IMR-90 (cell line): ENCODE results near the gene FAM193B. TPM values are rescaled to one million over a fixed set of nuclear protein-coding genes. Genes with fewer than 3 reads are reported as not detected.

Experiments
- ATAC-seq: fragments of 200-7000 bp; cut with Tn5 transposase; 2 replicates; pipeline ENCODE4 v1.9.1; 2020; ENCODE audit warnings: low read depth, mild to moderate bottlenecking, moderate library complexity
- BruUV-seq: library from RNA; stranded (reverse); fragments of 400-500 nt; replicated peaks from 2 replicates; lab custom pipeline; 2021; lab: Mats Ljungman, UMichigan
- CTCF ChIA-PET: fragments of 300-600 bp; formaldehyde crosslinking; extraction: SDS; loops from one replicate; lab custom pipeline; 2021; ENCODE audit warnings: antibody characterized with exemption; lab: Yijun Ruan, JAX
- POLR2A ChIA-PET: fragments of 300-600 bp; sonication (Branson Sonifier 250); formaldehyde crosslinking; loops from one replicate; lab custom pipeline; 2022; ENCODE audit warnings: antibody characterized with exemption; ENCODE audit not compliant: unreplicated experiment; lab: Charles Lee
- DNase-seq: peaks from one replicate; pipeline ENCODE4 v3.0.0; 2013
- H2AFZ ChIP-seq: replicated peaks from 2 replicates; pipeline ENCODE3; 2013; ENCODE audit warnings: low read length, mild to moderate bottlenecking; ENCODE audit not compliant: poor library complexity
- H2AK5ac ChIP-seq: 2 replicates; pipeline ENCODE4 v1.6.1; 2013; ENCODE audit warnings: low read depth, low read length, inconsistent platforms
- H2AK9ac ChIP-seq: replicated peaks from 2 replicates; pipeline ENCODE3; 2013; ENCODE audit warnings: mild to moderate bottlenecking, low read depth, low read length, moderate library complexity; ENCODE audit not compliant: poor library complexity
- H2BK120ac ChIP-seq: 2 replicates; pipeline ENCODE4 v1.6.1; 2013; ENCODE audit warnings: low read depth, low read length, inconsistent platforms
- H2BK15ac ChIP-seq: 3 replicates; pipeline ENCODE4 v1.6.1; 2013; ENCODE audit warnings: low read depth, low read length, inconsistent platforms
- H2BK20ac ChIP-seq: 2 replicates; pipeline ENCODE4 v1.6.1; 2013; ENCODE audit warnings: low read depth, mild to moderate bottlenecking, inconsistent platforms, low read length, moderate library complexity
- H2BK5ac ChIP-seq: 2 replicates; pipeline ENCODE4 v1.6.1; 2013; ENCODE audit warnings: mild to moderate bottlenecking, low read depth, low read length, inconsistent platforms; ENCODE audit not compliant: poor library complexity, severe bottlenecking
- H3K14ac ChIP-seq: replicated peaks from 2 replicates; pipeline ENCODE4 v1.6.1; 2013; ENCODE audit warnings: low read depth, low read length, inconsistent platforms
- H3K18ac ChIP-seq: 2 replicates; pipeline ENCODE4 v1.6.1; 2013; ENCODE audit warnings: low read depth, low read length, control low read depth
- H3K23ac ChIP-seq: 2 replicates; pipeline ENCODE4 v1.6.1; 2013; ENCODE audit warnings: low read depth, low read length, inconsistent platforms
- H3K27ac ChIP-seq: 2 replicates; pipeline ENCODE4 v1.5.1; 2013; ENCODE audit warnings: mild to moderate bottlenecking, control low read depth, low read length; ENCODE audit not compliant: insufficient read depth
- H3K27me3 ChIP-seq: 2 replicates; pipeline ENCODE4 v1.6.1; 2013; ENCODE audit warnings: low read length; ENCODE audit not compliant: control insufficient read depth, insufficient read depth
- H3K36me3 ChIP-seq: 2 replicates; pipeline ENCODE4 v1.6.1; 2013; ENCODE audit warnings: low read length, mixed read lengths; ENCODE audit not compliant: control insufficient read depth, insufficient read depth
- H3K4ac ChIP-seq: 2 replicates; pipeline ENCODE4 v1.6.1; 2013; ENCODE audit warnings: low read depth, low read length, inconsistent platforms
- H3K4me1 ChIP-seq: 2 replicates; pipeline ENCODE4 v1.6.1; 2013; ENCODE audit warnings: low read length, mixed read lengths; ENCODE audit not compliant: control insufficient read depth, insufficient read depth
- H3K4me2 ChIP-seq: 2 replicates; pipeline ENCODE4 v1.6.1; 2013; ENCODE audit warnings: low read depth, mild to moderate bottlenecking, control low read depth, low read length, moderate library complexity
- H3K4me3 ChIP-seq: 2 replicates; pipeline ENCODE4 v1.5.1; 2013; ENCODE audit warnings: low read depth, mild to moderate bottlenecking, control low read depth, low read length, moderate library complexity; ENCODE audit not compliant: insufficient read depth
- H3K56ac ChIP-seq: 2 replicates; pipeline ENCODE4 v1.6.1; 2013; ENCODE audit warnings: low read length, inconsistent platforms; ENCODE audit not compliant: insufficient read depth; ENCODE audit errors: extremely low read depth
- H3K79me1 ChIP-seq, 2 experiments: 2 replicates each; pipeline ENCODE4 v1.6.1; 2013; ENCODE audit warnings: low read length in 2 of 2, inconsistent platforms in 1 of 2, low read depth in 1 of 2
- H3K9ac ChIP-seq: 2 replicates; pipeline ENCODE4 v1.6.1; 2013; ENCODE audit warnings: low read depth, low read length, control low read depth
- H3K9me1 ChIP-seq: 2 replicates; pipeline ENCODE4 v1.6.1; 2013; ENCODE audit warnings: low read length, inconsistent platforms; ENCODE audit not compliant: insufficient read depth
- H3K9me3 ChIP-seq: 2 replicates; pipeline ENCODE4 v1.6.1; 2013; ENCODE audit warnings: low read length; ENCODE audit not compliant: control insufficient read depth, insufficient read depth
- H4K20me1 ChIP-seq: 2 replicates; pipeline ENCODE4 v1.6.1; 2013; ENCODE audit warnings: low read length, inconsistent platforms; ENCODE audit not compliant: insufficient read depth
- H4K5ac ChIP-seq: 2 replicates; pipeline ENCODE4 v1.6.1; 2013; ENCODE audit warnings: mild to moderate bottlenecking, low read depth, low read length, control low read depth
- H4K8ac ChIP-seq, 2 experiments: 2 replicates each; pipeline ENCODE4 v1.6.1; 2013; ENCODE audit warnings: low read depth in 2 of 2, low read length in 2 of 2, control low read depth in 1 of 2, inconsistent platforms in 1 of 2
- H4K91ac ChIP-seq: 2 replicates; pipeline ENCODE4 v1.6.1; 2013; ENCODE audit warnings: low read depth, low read length, inconsistent platforms; ENCODE audit not compliant: insufficient read depth
- MAFK ChIP-seq: IDR thresholded peaks from 2 replicates; pipeline ENCODE4 v1.6.1; 2012; ENCODE audit warnings: low read depth, low read length, improper control_type of control experiment
- MAZ ChIP-seq: IDR thresholded peaks from 2 replicates; pipeline ENCODE4 v1.6.1; 2012; ENCODE audit warnings: low read depth, mild to moderate bottlenecking, low read length, improper control_type of control experiment, moderate library complexity, borderline replicate concordance
- NFE2L2 ChIP-seq: fragments of 150-350 bp; IDR thresholded peaks from 2 replicates; pipeline ENCODE4 v1.6.1; 2016; ENCODE audit warnings: low read depth, mild to moderate bottlenecking, low read length
- RCOR1 ChIP-seq: IDR thresholded peaks from 2 replicates; pipeline ENCODE4 v1.6.1; 2012; ENCODE audit warnings: mild to moderate bottlenecking, low read length, improper control_type of control experiment; ENCODE audit not compliant: insufficient replicate concordance
- SMC3 ChIP-seq: fragments of 150-350 bp; IDR thresholded peaks from 2 replicates; pipeline ENCODE4 v1.6.1; 2016; ENCODE audit warnings: low read depth, mild to moderate bottlenecking, antibody characterized with exemption, low read length, moderate library complexity
- WGBS, 2 experiments: methylation state at CpG; one replicate each; pipeline versions ENCODE4 v1.1.5 to v1.1.7; 2013; ENCODE audit warnings: missing lambda C conversion rate in 2 of 2; ENCODE audit not compliant: insufficient read length in 1 of 2; ENCODE audit errors: extremely low coverage in 2 of 2; 5-methylcytosine and 5-hydroxymethylcytosine counted together
- dilution Hi-C: fragments of 300-500 bp; cut with HindIII; formaldehyde crosslinking; loops from one replicate; pipeline ENCODE4 v1.14.3; 2018; ENCODE audit warnings: low sequenced_read_pairs; ENCODE audit not compliant: unreplicated experiment
- in situ Hi-C: fragments of 300-500 bp; cut with MboI; formaldehyde crosslinking; loops from 3 replicates; pipeline ENCODE4 v1.14.3; 2019; ENCODE audit warnings: low sequenced_read_pairs, inconsistent platforms, mixed read lengths
- intact Hi-C: fragments of 100-400 bp; cut with micrococcal nuclease; formaldehyde crosslinking; loops from 2 replicates; pipeline ENCODE4 v1.10.0; 2022
- polyA plus RNA-seq, 3 experiments: library from polyadenylated mRNA; depleted of rRNA; stranded (reverse); fragments of >200 nt; gene quantifications; 2 replicates each; pipeline ENCODE4 v1.2.3, GENCODE V29; 2012; ENCODE audit warnings: low replicate concordance in 1 of 3
- total RNA-seq: library from RNA; depleted of rRNA; stranded (reverse); fragments of >200 nt; gene quantifications from 2 replicates; pipeline ENCODE4 v1.2.3, GENCODE V29; 2012
- TF ChIP-seq, protein P1 (sequence below): fragments of 150-350 bp; IDR thresholded peaks from 2 replicates; pipeline ENCODE4 v1.6.1; 2017; ENCODE audit warnings: mild to moderate bottlenecking, antibody characterized with exemption, low read length, low read depth
- TF ChIP-seq, protein P2 (sequence below): fragments of 150-350 bp; IDR thresholded peaks from 2 replicates; pipeline ENCODE4 v1.6.1; 2016; ENCODE audit warnings: low read depth, mild to moderate bottlenecking, low read length, moderate library complexity, borderline replicate concordance

The FAM193B gene
- total and polyA plus RNA-seq, 2 of the 4 experiments (the other 2 are of a cell fraction), result 9.5 to 52.2 TPM

DNA sequence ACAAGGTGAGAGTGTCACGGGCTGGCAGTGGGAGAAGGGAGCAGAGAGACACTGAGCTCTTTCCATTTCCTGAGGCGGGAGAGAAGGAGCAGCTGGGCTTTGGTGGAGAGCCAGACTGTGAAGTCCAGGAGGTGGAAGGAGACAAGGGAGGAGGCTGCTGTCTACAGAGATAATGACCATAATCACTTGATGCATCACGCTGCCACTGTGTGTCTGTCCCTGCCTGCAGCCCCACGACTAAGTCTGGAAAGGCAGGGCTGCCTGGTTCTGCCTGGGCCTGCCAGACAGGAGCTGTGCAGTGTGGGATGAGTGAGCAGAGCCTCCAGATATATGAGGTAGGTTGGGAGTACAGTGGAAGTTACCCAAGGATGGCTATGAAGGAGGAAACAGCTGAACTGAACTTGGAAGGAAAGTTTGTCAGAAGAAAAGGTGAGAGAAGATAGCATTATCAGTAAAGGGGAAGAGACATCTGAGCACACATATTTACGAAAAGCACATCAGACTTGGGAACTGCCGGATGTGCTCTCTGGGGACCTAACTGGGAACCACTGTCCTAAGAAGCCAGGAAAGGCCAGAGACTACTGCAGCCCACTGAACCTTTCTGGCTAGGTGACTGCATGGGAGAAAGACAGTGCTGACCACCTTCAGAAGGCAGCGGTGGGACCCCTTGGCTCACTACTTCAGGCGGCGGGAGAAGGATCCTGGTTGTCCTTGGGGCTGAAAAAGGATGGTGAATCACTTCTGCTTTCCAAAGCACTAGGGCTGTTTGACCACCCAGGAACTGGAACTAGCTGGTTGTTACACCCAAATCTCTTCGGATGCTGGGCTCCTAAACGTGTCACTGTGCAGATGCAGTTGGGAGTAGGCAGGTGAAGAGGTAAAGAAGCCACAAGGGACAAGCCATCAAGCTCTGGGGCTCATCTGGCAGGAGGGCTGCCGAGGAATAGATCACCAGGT is 24.8 kb downstream of the FAM193B start (continued):
- TF ChIP-seq, protein P1, sequence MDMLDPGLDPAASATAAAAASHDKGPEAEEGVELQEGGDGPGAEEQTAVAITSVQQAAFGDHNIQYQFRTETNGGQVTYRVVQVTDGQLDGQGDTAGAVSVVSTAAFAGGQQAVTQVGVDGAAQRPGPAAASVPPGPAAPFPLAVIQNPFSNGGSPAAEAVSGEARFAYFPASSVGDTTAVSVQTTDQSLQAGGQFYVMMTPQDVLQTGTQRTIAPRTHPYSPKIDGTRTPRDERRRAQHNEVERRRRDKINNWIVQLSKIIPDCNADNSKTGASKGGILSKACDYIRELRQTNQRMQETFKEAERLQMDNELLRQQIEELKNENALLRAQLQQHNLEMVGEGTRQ, result no peak

DNA sequence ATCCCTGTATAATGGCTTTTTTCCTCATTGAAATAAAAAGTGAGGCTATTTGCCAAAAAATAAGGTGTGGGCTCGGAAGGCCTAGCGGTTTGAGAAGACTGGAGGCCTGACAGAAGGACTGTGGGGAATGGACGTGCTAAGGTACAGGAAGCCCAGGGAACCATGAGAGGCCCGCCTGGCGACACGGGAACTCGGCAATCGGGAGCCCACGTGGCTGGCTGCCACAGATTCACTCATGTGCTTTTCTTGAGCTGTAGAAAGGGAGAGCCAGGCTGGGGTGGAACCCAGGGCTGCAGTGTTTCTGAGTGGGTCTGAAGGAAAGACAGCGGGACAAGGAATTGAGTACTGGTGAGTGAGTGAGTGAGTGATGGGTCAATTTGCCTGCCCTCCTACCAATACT is 25.7 kb downstream of the FAM193B start:
- Histone ChIP-seq H3K4me1 (no peaks in the 10 kb centered on the region), H4K5ac (no peak overlapping the region), H2AFZ (no peak overlapping the region), H2AK9ac (no peak overlapping the region), H3K4ac (no peak overlapping the region), H4K8ac (no peak overlapping the region), H3K56ac (no peak overlapping the region), H3K27ac (no peak overlapping the region), H3K9me1 (peaks cover 8% of the 10 kb centered on the region; the same call in 1 of the 2 replicates), H2AK5ac (no peak overlapping the region), H3K23ac (no peak overlapping the region), H3K79me1 (peaks cover 48 to 77% of the 10 kb centered on the region in 2 experiments), H3K9me3 (no peaks in the 10 kb centered on the region), H4K20me1 (peaks cover 20% of the 10 kb centered on the region), H3K14ac (no peak overlapping the region), H3K9ac (no peak overlapping the region), H2BK5ac (no peak overlapping the region), H3K36me3 (peaks cover 95% of the 10 kb centered on the region), H4K91ac (no peak overlapping the region), H3K4me2 (no peak overlapping the region), H3K27me3 (no peaks in the 10 kb centered on the region), H2BK20ac (no peak overlapping the region), H3K4me3 (no peak overlapping the region), H2BK120ac (no peak overlapping the region), H3K18ac (no peak overlapping the region), H2BK15ac (no peak overlapping the region)
- no TSS peak for BruUV-seq
- in situ Hi-C loops, result no loop called here
- 100% methylated on average over 2 of the region's 10 CpGs; no CpG with 5 or more reads in 1 of the 2 experiments for whole genome bisulfite sequencing, 2 experiments
- ATAC-seq (no peak), DNase-seq (no peak)
- intact Hi-C loops, result no loop called here
- TF ChIP-seq SMC3 (no peak), MAZ (no peak), MAFK (no peak), RCOR1 (no peak), NFE2L2 (no peak)
- TF ChIP-seq, protein P2, sequence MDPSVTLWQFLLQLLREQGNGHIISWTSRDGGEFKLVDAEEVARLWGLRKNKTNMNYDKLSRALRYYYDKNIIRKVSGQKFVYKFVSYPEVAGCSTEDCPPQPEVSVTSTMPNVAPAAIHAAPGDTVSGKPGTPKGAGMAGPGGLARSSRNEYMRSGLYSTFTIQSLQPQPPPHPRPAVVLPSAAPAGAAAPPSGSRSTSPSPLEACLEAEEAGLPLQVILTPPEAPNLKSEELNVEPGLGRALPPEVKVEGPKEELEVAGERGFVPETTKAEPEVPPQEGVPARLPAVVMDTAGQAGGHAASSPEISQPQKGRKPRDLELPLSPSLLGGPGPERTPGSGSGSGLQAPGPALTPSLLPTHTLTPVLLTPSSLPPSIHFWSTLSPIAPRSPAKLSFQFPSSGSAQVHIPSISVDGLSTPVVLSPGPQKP, result no peak
- TF ChIP-seq, protein P1, result no peak
- dilution Hi-C loops, result no loop called here
- ChIA-PET POLR2A (no interaction called here), CTCF (no interaction called here)
